ENCODE results near the gene MRPL34.

DNA sequence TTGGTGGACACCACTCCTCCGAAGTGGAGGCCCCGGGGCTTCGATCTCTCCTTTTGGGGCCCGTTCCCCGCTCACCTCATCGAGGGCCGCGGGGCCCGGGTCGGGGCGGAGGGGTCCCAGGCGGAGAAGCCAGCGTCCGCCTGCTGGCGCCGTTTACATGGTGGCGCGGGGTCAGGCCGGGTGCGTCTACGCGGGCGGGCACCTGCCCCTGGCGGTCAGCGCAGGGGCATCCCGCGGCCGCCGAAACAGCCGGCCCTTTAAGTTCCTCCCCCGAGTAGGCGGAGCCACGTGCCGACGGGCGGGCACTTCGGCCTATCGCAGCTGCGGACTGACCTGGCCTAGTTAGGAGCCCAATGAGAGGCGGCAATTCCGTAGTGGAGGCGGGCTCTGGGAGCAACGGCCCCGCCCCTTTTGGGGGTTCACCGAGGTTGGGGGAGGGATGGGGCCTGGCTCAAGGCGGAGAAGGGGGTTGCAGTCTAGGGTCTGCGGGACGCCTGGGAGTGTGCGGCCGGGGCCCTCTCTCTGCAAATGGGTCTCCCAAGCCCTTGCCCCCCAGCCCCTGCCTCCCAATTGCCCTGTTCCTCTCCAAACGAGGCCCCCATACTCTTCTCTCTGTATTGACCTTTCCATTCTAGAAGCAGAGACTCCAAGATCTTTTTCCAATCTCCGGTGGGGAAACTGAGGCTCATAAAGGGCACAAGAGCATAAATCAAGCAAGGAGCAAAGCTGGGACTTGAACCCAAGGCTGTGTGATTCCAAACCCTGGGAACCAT is 2.3 kb upstream of the MRPL34 start, which contains the start of gene ABHD8:
- TF ChIP-seq POLR2AphosphoS5 (IDR thresholded peaks at IDR 0.05; ENCODE audit: borderline replicate concordance, low read depth, low read length), result peak; percentile 40; the same call in 1 of the 2 replicates
- no peak for TF ChIP-seq EZH2 (IDR thresholded peaks at IDR 0.05)

All from SK-N-MC (cell line).